ENCODE measurements around the gene MAPKAPK5. TPM values are rescaled to one million over a fixed set of nuclear protein-coding genes. Genes with fewer than 3 reads are reported as not detected.

MAPKAPK5 gene
- total and polyA plus RNA-seq, 9 of the 15 experiments (the other 6 are each of a cell fraction or from before 2014, with no cell fraction given) = 11.6 to 72.1 (median 60.4) TPM

GRCh38 chr12:111858186-111858585 is 16.2 kb downstream of the MAPKAPK5 start:
- Histone ChIP-seq H3K27me3 (ENCODE audit: control insufficient read depth in 2 of 2, insufficient read depth in 2 of 2, low read length in 2 of 2) (no peaks in the 10 kb centered on the region), H4K20me1 (replicated peaks; ENCODE audit: control insufficient read depth, insufficient read depth, low read length) (0 out of 2 replicates have a peak, but pooled peaks cover 3% of the 10 kb centered on the region), H3K36me3 (ENCODE audit: control insufficient read depth, insufficient read depth, low read length) (peaks cover 27% of the 10 kb centered on the region), H3K4me2 (ENCODE audit: insufficient read depth, low read length) (no peak overlapping the region), H3K9me1 (ENCODE audit: control insufficient read depth, insufficient read depth, low read length) (no peaks in the 10 kb centered on the region), H3K9ac (ENCODE audit: insufficient read depth in 1 of 2, low read depth in 2 of 2, low read length in 2 of 2) (no peak overlapping the region), H3K79me2 (ENCODE audit: control insufficient read depth, insufficient read depth, low read length) (peaks cover 91% of the 10 kb centered on the region), H3K27ac (ENCODE audit: extremely low read depth, low read depth, low read length) (no peak overlapping the region), H3K4me3 (no peak overlapping the region), H2AFZ (ENCODE audit: low read depth, low read length) (no peak overlapping the region), H3K9me3 (replicated peaks; ENCODE audit: control insufficient read depth, insufficient read depth, low read depth, low read length) (no peaks in the 10 kb centered on the region), H3K4me1 (replicated peaks in 1 of 2; ENCODE audit: control insufficient read depth in 2 of 2, insufficient read depth in 2 of 2, low read length in 2 of 2) (no peaks in the 10 kb centered on the region; a peak in 1 of 5 replicates)
- FAIRE-seq = no peak
- TF ChIP-seq CREBBP (IDR thresholded peaks at IDR 0.05; ENCODE audit: low read depth, low read length) (no peak), ZNF583 (CRISPR knock-in tag; IDR thresholded peaks at IDR 0.05) (no peak), ZNF395 (CRISPR knock-in tag; IDR thresholded peaks at IDR 0.05) (no peak), ZBTB7A (IDR thresholded peaks at IDR 0.05; ENCODE audit: borderline replicate concordance, control insufficient read depth, low read depth, low read length) (no peak), C11orf30 (IDR thresholded peaks at IDR 0.05; ENCODE audit: low read depth) (no peak), PTBP1 (IDR thresholded peaks at IDR 0.05; ENCODE audit: low read depth, low read length) (no peak), JUNB (CRISPR knock-in tag; conservative IDR thresholded peaks at IDR 0.05) (no peak), ERF (CRISPR knock-in tag; IDR thresholded peaks at IDR 0.05) (no peak), FOXM1 (IDR thresholded peaks at IDR 0.05; ENCODE audit: low read depth) (no peak), FOXM1 (CRISPR knock-in tag; IDR thresholded peaks at IDR 0.05; ENCODE audit: low read depth) (no peak), ZFP36 (IDR thresholded peaks at IDR 0.05; ENCODE audit: low read depth, low read length, partially characterized antibody) (no peak), NCOR1 (IDR thresholded peaks at IDR 0.05) (no peak), CHD1 (IDR thresholded peaks at IDR 0.05; ENCODE audit: low read length) (no peak), ETV6 (IDR thresholded peaks at IDR 0.05; ENCODE audit: borderline replicate concordance in 1 of 2, low read depth in 2 of 2, low read length in 1 of 2) (no peak), ETV6 (CRISPR knock-in tag; IDR thresholded peaks at IDR 0.05; ENCODE audit: borderline replicate concordance) (no peak), SMAD1 (IDR thresholded peaks at IDR 0.05; ENCODE audit: low read depth, low read length, partially characterized antibody) (no peak), PKNOX1 (IDR thresholded peaks at IDR 0.05) (no peak), GMEB1 (CRISPR knock-in tag; IDR thresholded peaks at IDR 0.05) (no peak), POLR2AphosphoS5 (IDR thresholded peaks at IDR 0.05; ENCODE audit: control insufficient read depth, insufficient read depth, low read depth, low read length) (no peak)
- DNase-seq (ENCODE audit: extremely low read depth in 1 of 4, low spot score in 3 of 4) = no peak
- 94% methylated on average over 1 of the region's 2 CpGs for WGBS (ENCODE audit: insufficient coverage, low coverage, missing lambda C conversion rate)
- in situ Hi-C loops (cut with MboI) = no loop called here
- ChIA-PET CTCF (ENCODE audit: low intra/inter-chr PET ratio) (no interaction called here), POLR2A (no interaction called here)
- intact Hi-C loops (cut with micrococcal nuclease) = no loop called here
- BruUV-seq (replicated peaks) = no TSS peak
- ATAC-seq = no peak
